Ectodermal cell (in vitro differentiated cells): ENCODE data around the gene LPGAT1.

Source experiments
- H3K27ac ChIP-seq: 2 replicates; pipeline ENCODE4 v1.7.0; 2013; ENCODE audit warnings: mild to moderate bottlenecking, low read depth, low read length; ENCODE audit not compliant: insufficient read depth, poor library complexity, severe bottlenecking
- H3K27me3 ChIP-seq: 2 replicates; pipeline ENCODE4 v1.7.0; 2013; ENCODE audit warnings: mild to moderate bottlenecking, low read length; ENCODE audit not compliant: insufficient read depth, control insufficient read depth, poor library complexity, severe bottlenecking
- H3K36me3 ChIP-seq: one replicate; pipeline ENCODE4 v1.7.0; 2013; ENCODE audit warnings: low read length; ENCODE audit not compliant: control insufficient read depth, insufficient read depth
- H3K4me1 ChIP-seq: one replicate; pipeline ENCODE4 v1.7.0; 2013; ENCODE audit warnings: low read length; ENCODE audit not compliant: control insufficient read depth, insufficient read depth
- H3K4me3 ChIP-seq: 2 replicates; pipeline ENCODE4 v1.7.0; 2013; ENCODE audit warnings: low read depth, low read length, control low read depth; ENCODE audit not compliant: insufficient read depth
- H3K9me3 ChIP-seq: 2 replicates; pipeline ENCODE4 v1.7.0; 2013; ENCODE audit warnings: mild to moderate bottlenecking, low read length, moderate library complexity; ENCODE audit not compliant: control insufficient read depth
- whole genome bisulfite sequencing, 2 experiments: methylation state at CpG; one replicate each; pipeline ENCODE4 v1.1.7; 2013; ENCODE audit warnings: missing lambda C conversion rate in 2 of 2; 5-methylcytosine and 5-hydroxymethylcytosine counted together

Gene LPGAT1

DNA sequence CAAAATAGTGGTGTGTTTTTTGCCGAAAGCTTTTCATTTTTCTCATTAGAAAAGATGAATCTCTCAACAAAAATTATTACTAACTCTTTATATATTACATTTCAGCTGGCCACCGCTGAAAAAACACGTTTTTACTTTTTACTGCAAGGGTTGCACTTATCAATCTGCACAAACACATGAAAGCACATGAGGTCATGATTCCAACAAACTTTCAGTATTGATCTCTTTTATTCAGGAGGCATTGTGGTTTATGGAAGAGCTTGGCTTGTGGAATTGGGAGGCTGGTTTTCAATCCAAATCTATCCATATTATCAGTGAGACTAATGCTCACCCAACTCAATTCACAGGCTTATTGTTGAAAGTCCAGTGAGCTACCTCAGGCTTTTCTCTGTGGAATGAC lies 20.6 kb upstream of the LPGAT1 start:
- Histone ChIP-seq H3K27me3 (no peaks in the 10 kb centered on the region), H3K4me3 (no peak overlapping the region), H3K27ac (no peak overlapping the region), H3K9me3 (no peaks in the 10 kb centered on the region), H3K4me1 (no peaks in the 10 kb centered on the region), H3K36me3 (no peaks in the 10 kb centered on the region)
- WGBS, 2 experiments, result 75 to 76% methylated on average over 3 of the region's 3 CpGs

DNA sequence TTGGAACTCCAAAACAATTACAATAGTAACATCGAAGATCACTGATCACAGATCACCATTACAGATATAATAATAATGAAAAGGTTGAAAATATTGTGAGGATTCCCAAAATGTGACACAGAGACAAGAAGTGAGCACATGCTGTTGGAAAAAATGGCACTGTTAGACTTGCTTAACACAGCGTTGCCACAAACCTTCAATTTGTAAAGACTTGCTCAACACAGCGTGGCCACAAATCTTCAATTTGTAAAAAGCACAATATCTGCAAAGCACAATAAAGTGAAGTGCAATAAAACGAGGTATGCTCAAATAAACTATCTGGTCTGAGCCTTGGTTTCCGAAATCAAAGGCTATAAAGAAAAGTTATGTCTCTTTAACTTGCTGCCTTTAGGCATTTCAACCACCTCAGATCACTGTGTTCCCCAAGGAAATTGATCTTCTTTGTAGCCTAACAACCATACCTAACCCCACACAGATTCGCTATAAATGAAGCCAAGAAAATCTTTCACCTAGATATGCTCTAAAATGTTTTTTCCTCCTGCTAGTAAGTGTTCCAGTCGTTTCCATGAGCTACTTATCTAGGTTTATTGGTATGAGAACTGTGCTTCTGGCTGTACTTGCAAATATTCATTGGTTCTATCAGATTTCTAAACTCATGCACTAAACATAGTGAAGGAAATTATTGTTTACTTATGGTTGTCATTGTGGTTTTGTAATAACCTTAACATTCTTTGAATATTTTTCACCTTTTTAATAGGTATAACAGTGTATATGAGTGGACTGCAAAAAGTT lies 13.1 kb upstream of the LPGAT1 start:
- no peak overlapping the region for H3K27ac ChIP-seq
- WGBS, 2 experiments, result 91 to 95% methylated on average over 6 to 7 of the region's 7 CpGs

DNA sequence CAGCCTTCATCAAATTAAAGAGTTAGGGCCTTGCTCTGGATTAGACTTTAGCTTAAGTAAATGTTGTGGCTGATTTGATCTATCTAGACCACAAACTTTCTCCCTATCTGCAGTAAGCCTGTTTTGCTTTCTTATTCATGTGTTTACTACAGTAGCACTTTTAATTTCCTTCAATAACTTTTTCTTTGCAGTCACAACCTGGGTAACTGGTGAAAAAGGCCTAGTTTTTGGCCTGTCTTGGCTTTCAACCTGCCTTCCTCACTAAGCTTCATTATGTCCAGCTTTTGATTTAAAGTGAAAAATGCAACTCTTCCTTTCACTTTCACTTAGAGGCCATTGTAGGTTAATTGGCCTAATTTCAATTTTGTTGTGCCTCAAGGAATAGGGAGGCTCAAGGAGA lies 12.5 kb upstream of the LPGAT1 start:
- Histone ChIP-seq H3K9me3 (no peaks in the 10 kb centered on the region), H3K4me3 (no peak overlapping the region), H3K36me3 (no peaks in the 10 kb centered on the region), H3K4me1 (no peaks in the 10 kb centered on the region), H3K27ac (no peak overlapping the region), H3K27me3 (no peaks in the 10 kb centered on the region)

More for the DNA sequence above, 13.1 kb upstream of the LPGAT1 start:
- H3K9me3 ChIP-seq, result no peaks in the 10 kb centered on the region
- H3K4me1 ChIP-seq, result no peaks in the 10 kb centered on the region
- H3K4me3 ChIP-seq, result no peak overlapping the region
- H3K27me3 ChIP-seq, result no peaks in the 10 kb centered on the region
- no peaks in the 10 kb centered on the region for H3K36me3 ChIP-seq

DNA sequence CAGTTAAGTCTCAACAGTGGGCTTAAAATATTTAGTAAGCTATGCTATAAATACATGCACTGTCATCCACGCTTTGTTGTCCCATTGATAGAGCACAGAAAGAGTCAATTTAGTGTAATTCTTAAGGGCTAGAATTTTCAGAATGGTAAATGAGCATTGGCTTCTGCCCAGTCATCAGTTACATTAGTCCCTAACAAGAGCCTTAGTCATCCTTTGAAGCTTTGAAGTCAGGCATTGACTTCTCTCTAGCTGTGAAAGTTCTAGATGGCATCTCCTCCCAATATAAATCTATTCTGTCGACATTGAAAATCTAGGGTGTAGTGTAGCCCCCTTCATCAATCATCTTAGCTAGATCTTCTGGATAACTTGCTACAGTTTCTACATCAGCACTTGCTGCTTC lies 12.0 kb upstream of the LPGAT1 start:
- H3K9me3 ChIP-seq, result no peaks in the 10 kb centered on the region
- no peak overlapping the region for H3K27ac ChIP-seq
- WGBS, 2 experiments, result 94 to 95% methylated on average over 2 of the region's 2 CpGs
- H3K4me3 ChIP-seq, result no peak overlapping the region
- H3K4me1 ChIP-seq, result no peaks in the 10 kb centered on the region
- H3K27me3 ChIP-seq, result no peaks in the 10 kb centered on the region
- H3K36me3 ChIP-seq, result no peaks in the 10 kb centered on the region

DNA sequence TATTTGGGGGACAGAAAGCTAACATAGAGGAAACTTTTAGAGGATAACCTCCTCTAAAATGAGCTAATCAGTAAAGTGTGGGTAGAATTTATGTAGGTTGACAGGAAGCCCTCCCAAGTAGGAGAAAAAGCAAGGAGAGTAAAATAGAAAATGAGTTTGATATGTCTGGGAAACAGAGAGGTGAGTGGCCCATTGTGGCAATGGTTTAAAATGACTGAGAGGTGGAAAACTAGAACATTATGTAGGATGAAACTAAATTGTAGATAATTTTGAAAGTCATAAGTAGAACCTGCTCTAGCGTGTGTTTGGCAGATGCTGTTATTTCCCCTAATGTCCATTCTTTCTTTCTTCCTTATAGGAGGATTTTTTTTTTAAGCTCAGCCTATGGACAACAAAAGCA lies 8.5 kb upstream of the LPGAT1 start:
- Histone ChIP-seq H3K4me3 (no peak overlapping the region), H3K27me3 (no peaks in the 10 kb centered on the region), H3K27ac (no peak overlapping the region), H3K9me3 (no peaks in the 10 kb centered on the region), H3K4me1 (no peaks in the 10 kb centered on the region), H3K36me3 (no peaks in the 10 kb centered on the region)
- WGBS, 2 experiments, result 100% methylated on average over 1 of the region's 1 CpG; no CpG with 5 or more reads in 1 of the 2 experiments

DNA sequence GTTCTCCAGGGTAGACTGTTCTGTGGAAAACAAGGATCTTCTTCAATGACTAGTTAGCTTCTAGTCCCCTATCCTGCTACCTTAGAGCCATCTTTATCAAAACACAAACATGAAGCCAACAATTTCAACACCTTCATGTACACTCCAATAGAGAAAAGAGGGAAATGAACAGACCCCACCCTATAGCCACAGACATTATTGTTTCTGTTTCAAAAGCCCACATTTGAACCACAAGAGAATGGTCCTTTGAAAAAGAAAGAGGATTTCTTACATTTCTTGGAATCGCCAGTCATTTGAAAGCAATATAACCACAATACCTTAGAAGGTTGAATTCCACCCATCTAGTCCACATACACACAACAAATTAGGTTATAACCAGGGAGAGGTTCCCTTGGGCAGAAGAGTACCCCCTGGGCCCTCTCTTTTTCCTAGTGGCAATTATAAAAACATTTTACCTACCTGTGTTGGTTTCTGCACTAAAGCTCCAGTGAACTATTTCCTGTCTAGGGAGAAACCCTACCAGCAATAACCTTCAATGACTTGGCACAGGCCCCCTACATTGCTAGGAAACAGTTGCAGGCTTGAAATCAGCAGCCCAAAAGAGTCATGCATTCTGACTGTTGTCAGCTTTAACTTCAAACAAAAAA lies 2.7 kb upstream of the LPGAT1 start:
- H3K4me1 ChIP-seq, result no peaks in the 10 kb centered on the region
- H3K4me3 ChIP-seq, result no peak overlapping the region
- 84 to 95% methylated on average over 1 of the region's 1 CpG for WGBS, 2 experiments
- no peaks in the 10 kb centered on the region for H3K36me3 ChIP-seq
- peaks cover 29% of the 10 kb centered on the region for H3K27me3 ChIP-seq
- H3K9me3 ChIP-seq, result no peaks in the 10 kb centered on the region
- no peak overlapping the region for H3K27ac ChIP-seq

DNA sequence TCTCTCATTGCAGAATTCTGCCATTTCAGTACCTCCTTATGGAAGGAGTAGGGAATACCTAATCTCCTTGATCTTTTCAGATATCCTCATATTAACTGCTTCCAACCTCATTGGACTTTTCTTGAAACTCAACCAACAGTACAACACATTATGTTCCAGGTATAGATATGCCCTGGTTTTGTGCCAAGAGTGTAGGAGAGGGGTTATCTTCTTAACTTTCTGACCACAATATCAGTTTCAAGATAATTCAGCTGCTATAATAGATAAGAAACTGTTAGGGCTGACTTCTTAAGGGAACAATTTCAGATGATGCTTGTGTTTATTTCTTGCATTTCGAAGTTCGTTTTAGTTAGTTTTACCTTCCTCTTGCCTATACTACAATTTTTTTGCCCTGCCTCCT lies 2.1 kb upstream of the LPGAT1 start:
- WGBS, 2 experiments, result 84 to 100% methylated on average over 2 of the region's 2 CpGs

DNA sequence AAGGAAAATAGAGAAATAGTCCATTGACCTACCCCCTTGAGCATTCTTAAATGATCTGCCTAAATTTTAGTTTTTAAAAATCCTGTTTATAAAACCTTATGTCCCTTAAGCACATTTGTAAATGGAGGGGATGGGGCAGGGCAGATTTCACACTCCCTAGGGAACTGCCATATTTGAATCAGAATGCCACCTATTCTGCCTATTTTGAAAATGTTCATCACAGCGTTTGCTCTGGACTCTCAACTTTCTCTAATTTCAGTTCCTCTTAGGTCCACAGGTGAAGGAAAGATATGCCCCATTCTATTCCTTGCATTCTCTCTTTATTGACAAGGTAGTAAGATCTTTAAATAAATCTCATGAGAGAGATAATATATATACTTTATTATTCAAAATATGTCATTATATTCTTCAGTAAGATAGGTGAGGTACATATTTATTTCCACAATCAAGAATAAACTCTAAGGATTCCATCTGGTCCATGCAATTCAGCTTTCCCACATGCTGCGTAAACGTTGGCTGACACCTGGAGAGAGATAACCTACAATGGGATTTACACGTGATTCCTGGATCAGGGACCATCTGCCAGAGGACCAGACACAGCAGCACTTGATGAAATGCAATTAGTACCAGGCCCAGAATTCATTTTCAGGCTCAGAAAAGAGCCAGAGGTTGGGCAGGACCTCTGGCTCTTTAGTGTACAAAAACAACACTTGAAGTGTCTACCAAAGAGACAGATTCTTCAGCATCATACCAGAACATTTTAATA lies 1.2 kb upstream of the LPGAT1 start:
- Histone ChIP-seq H3K27me3 (peaks cover 30% of the 10 kb centered on the region), H3K9me3 (no peaks in the 10 kb centered on the region), H3K27ac (no peak overlapping the region), H3K4me3 (no peak overlapping the region), H3K36me3 (no peaks in the 10 kb centered on the region), H3K4me1 (no peaks in the 10 kb centered on the region)
- WGBS, 2 experiments, result 87 to 88% methylated on average over 4 of the region's 4 CpGs

More for the DNA sequence above, 2.1 kb upstream of the LPGAT1 start:
- H3K27ac ChIP-seq, result no peak overlapping the region
- no peaks in the 10 kb centered on the region for H3K36me3 ChIP-seq
- H3K4me1 ChIP-seq, result no peaks in the 10 kb centered on the region
- H3K9me3 ChIP-seq, result no peaks in the 10 kb centered on the region
- H3K4me3 ChIP-seq, result no peak overlapping the region
- H3K27me3 ChIP-seq, result peaks cover 30% of the 10 kb centered on the region

DNA sequence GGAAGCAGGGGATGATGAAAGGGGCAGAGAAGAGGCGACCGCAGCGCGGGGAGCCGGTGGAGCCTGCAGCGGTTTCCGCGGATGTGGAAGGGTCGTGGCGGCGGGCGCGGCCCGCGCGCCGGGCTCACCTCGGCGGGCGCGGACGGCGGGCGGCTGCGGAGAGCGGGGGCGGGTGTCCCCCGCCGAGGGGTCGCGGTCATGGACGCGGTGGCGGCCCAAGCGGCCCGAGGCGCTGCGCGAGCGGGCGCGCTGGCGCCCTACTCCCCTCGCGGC lies 572 bp downstream of the LPGAT1 start:
- WGBS, 2 experiments, result 0% methylated on average over 45 of the region's 45 CpGs
- no peaks in the 10 kb centered on the region for H3K9me3 ChIP-seq
- H3K4me1 ChIP-seq, result no peaks in the 10 kb centered on the region
- peaks cover 30% of the 10 kb centered on the region for H3K27me3 ChIP-seq
- no peak overlapping the region for H3K27ac ChIP-seq
- peak overlapping the region; percentile 47 for H3K4me3 ChIP-seq
- H3K36me3 ChIP-seq, result no peaks in the 10 kb centered on the region

DNA sequence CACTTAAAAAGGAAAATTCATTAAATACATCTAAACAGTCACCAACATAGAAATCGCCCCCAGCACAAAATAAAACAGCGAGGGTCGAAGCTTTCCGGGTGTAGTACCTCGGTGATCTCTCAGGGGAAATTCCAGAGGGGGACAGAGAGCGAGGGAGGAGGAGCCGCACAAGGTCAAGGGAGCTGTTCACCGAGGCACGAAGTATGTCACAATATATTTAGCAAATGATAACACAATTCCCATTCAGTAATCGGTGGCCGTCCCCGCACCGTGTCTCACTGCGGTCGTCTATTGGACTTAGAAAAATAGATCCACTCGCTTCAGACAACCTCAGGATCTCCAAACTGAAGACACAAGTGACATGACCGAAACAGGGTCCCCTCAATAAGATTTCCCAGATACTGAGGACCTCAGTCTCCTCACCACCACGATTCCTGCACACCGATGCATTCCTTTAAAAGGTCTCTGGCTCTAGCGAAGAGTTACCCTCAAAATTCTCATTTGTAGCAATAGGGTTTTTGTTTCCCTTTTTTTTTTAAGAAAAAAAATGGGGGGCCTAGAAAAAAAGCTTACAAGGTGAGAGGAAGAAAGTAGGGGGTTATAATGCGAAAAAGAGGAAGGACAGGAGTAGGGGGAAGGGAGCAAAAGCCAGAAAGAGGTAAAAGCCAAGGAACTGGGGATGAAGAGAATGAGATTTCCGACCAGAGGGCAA lies 1.1 kb downstream of the LPGAT1 start:
- Histone ChIP-seq H3K9me3 (no peaks in the 10 kb centered on the region), H3K36me3 (no peaks in the 10 kb centered on the region), H3K4me1 (no peaks in the 10 kb centered on the region), H3K27ac (no peak overlapping the region), H3K27me3 (peaks cover 30% of the 10 kb centered on the region), H3K4me3 (peak overlapping the region; percentile 47)
- 5 to 6% methylated on average over 21 to 22 of the region's 22 CpGs for WGBS, 2 experiments
